Peyer's patch (tissue), 4 donors: ENCODE results near the gene CPNE9.

Experiments
- CTCF ChIP-seq, 6 experiments: fragments of 450-650 bp in 4 of 6; fragments of 200-600 bp in 2 of 6; sonication (generic) in 1 of 6; IDR thresholded peaks; one replicate each; pipeline ENCODE4 v1.5.1; 2017 to 2019; ENCODE audit warnings: antibody characterized with exemption in 6 of 6, mild to moderate bottlenecking in 3 of 6, moderate library complexity in 1 of 6
- POLR2A ChIP-seq, 2 donors: fragments of 450-650 bp; IDR thresholded peaks; one replicate each; pipeline ENCODE4 v1.5.1; 2017; ENCODE audit warnings: antibody characterized with exemption in 2 of 2, mild to moderate bottlenecking in 2 of 2, moderate library complexity in 2 of 2

GRCh38 chr3:9700536-9700935 is 3.1 kb upstream of the CPNE9 start:
- TF ChIP-seq CTCF (IDR thresholded peaks at IDR 0.05) = no peak
- no peak for TF ChIP-seq POLR2A (IDR thresholded peaks at IDR 0.05)
